Stomach (tissue), 9 donors: ENCODE data around the gene PLPP7. TPM values are rescaled to one million over a fixed set of nuclear protein-coding genes. Genes with fewer than 3 reads are reported as not detected.
A peak's percentile ranks its signal among the peaks of the same experiment; 100 is the strongest.

Experiments
- DNase-seq, 2 donors: peaks; one replicate each; pipeline versions ENCODE4 v3.0.0 to v3.0.0-alpha.2; 2013 to 2019
- H3K27ac ChIP-seq, 5 donors: fragments of 200-600 bp in 4 of 5; sonication (generic) in 4 of 5; one replicate each; pipeline ENCODE4 v1.5.1; 2013 to 2019; ENCODE audit warnings: mild to moderate bottlenecking in 1 of 5, moderate library complexity in 1 of 5
- H3K27me3 ChIP-seq, 3 donors: fragments of 200-600 bp; sonication (generic); one replicate each; pipeline ENCODE4 v1.5.1; 2017 to 2019; ENCODE audit warnings: mixed run types in 1 of 3
- H3K36me3 ChIP-seq, 4 donors: fragments of 200-600 bp; sonication (generic); 1 replicate in 3 of 4; 2 replicates in 1 of 4; pipeline ENCODE4 v1.5.1; 2016 to 2019
- H3K4me1 ChIP-seq, 4 donors: fragments of 200-600 bp; sonication (generic); one replicate each; pipeline ENCODE4 v1.5.1; 2016 to 2019
- H3K4me3 ChIP-seq, 4 donors: fragments of 200-600 bp; sonication (generic) in 3 of 4; one replicate each; pipeline ENCODE4 v1.5.1; 2016 to 2019; ENCODE audit warnings: mild to moderate bottlenecking in 1 of 4
- H3K9me3 ChIP-seq, 4 donors: fragments of 200-600 bp; sonication (generic); one replicate each; pipeline ENCODE4 v1.5.1; 2016 to 2019
- EP300 ChIP-seq: sonication (generic); formaldehyde crosslinking; IDR thresholded peaks from one replicate; pipeline ENCODE4 v1.6.1; 2017; ENCODE audit warnings: antibody characterized with exemption
- POLR2A ChIP-seq, 4 donors: fragments of 450-650 bp; IDR thresholded peaks; one replicate each; pipeline ENCODE4 v1.6.1; 2016; ENCODE audit warnings: antibody characterized with exemption in 4 of 4, control low read depth in 2 of 4, mild to moderate bottlenecking in 1 of 4, moderate library complexity in 1 of 4
- POLR2AphosphoS5 ChIP-seq, 3 donors: sonication (generic); formaldehyde crosslinking; IDR thresholded peaks; one replicate each; pipeline ENCODE4 v1.6.1; 2016; ENCODE audit warnings: antibody characterized with exemption in 3 of 3
- WGBS, 5 donors: extraction: QIAGEN DNeasy Blood & Tissue Kit in 3 of 5; methylation state at CpG; one replicate each; pipeline versions ENCODE4 v1.1.5 to v1.1.7; 2013 to 2018; 5-methylcytosine and 5-hydroxymethylcytosine counted together
- intact Hi-C: fragments of 100-400 bp; cut with DNase I; formaldehyde crosslinking; loops from one replicate; pipeline ENCODE4 v1.15.1; 2023; ENCODE audit warnings: low total_unique reads
- polyA plus RNA-seq, 3 donors: library from polyadenylated mRNA; stranded (reverse); fragments of 200-250 nt; gene quantifications; one replicate each; pipeline ENCODE4 v1.2.3, GENCODE V29; 2013
- total RNA-seq, 5 donors: library from RNA; depleted of rRNA; stranded (reverse); fragments of >200 nt; gene quantifications; one replicate each; pipeline versions ENCODE4 v1.1.0 to v1.2.3, GENCODE V29; 2014 to 2016
- TF ChIP-seq, protein P1 (sequence below), 7 experiments: fragments of 450-650 bp in 4 of 7; fragments of 200-600 bp in 3 of 7; sonication (generic) in 3 of 7; IDR thresholded peaks; one replicate each; pipeline ENCODE4 v1.5.1; 2016 to 2019; ENCODE audit warnings: antibody characterized with exemption in 7 of 7, control low read depth in 2 of 7, mild to moderate bottlenecking in 1 of 7
- donor health status: healthy with polysubstance abuse.
- donor health status: Bipolar disorder and iron deficiency.
- donor health status: healthy.

Gene PLPP7
- total and polyA plus RNA-seq, 8 donors: 0.29 to 1.8 (median 1.6) TPM; not detected in 1

DNA sequence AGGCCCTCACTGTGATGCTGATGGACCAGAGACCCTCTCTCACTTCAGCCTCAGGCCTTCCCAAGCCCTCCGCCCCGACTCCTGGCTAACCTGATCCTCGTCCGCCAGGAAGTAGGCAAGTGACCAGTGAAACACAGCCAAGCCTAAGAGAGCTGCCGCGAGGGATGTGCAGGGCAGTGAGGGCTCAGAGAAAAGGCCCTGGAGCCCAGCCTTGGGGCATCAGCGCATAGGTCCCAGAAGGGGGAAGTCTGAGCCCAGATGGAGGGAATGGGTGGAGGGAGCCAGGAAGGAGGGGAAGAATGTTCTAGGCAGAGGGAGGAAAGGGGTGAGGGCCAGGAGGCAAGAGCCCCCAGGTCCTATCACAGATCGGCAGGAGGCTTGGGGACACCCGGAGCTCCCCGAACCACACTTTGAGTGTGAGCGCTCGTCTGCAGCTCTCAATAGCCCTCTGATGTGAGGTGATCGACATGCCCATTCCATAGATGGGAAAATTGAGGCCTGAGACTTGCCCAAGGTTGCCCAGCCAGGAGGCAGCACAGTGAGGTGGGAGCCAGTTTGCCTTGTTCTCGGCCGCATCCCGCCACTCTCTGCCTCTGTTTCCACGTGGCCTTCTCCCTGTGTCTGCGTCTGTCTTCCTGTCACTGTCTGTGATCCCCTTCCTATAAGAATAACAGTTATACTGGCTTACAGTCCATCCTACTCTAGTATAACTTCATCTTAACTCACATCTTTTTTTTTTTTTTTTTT lies 20.2 kb downstream of the PLPP7 start:
- Histone ChIP-seq H3K27ac (no peak overlapping the region), H3K27me3 (peaks cover 0 to 5% (median 0%) of the 10 kb centered on the region in 3 donors), H3K4me3 (no peak overlapping the region), H3K9me3 (no peaks in the 10 kb centered on the region), H3K36me3 (peaks cover 0 to 9% (median 0%) of the 10 kb centered on the region in 4 donors), H3K4me1 (peaks cover 0 to 6% (median 3%) of the 10 kb centered on the region in 4 donors)
- DNase-seq: no peak
- TF ChIP-seq, protein P1, sequence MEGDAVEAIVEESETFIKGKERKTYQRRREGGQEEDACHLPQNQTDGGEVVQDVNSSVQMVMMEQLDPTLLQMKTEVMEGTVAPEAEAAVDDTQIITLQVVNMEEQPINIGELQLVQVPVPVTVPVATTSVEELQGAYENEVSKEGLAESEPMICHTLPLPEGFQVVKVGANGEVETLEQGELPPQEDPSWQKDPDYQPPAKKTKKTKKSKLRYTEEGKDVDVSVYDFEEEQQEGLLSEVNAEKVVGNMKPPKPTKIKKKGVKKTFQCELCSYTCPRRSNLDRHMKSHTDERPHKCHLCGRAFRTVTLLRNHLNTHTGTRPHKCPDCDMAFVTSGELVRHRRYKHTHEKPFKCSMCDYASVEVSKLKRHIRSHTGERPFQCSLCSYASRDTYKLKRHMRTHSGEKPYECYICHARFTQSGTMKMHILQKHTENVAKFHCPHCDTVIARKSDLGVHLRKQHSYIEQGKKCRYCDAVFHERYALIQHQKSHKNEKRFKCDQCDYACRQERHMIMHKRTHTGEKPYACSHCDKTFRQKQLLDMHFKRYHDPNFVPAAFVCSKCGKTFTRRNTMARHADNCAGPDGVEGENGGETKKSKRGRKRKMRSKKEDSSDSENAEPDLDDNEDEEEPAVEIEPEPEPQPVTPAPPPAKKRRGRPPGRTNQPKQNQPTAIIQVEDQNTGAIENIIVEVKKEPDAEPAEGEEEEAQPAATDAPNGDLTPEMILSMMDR (IDR thresholded peaks at IDR 0.05): no peak
- TF ChIP-seq EP300 (no peak), POLR2A (IDR thresholded peaks at IDR 0.05) (no peak), POLR2AphosphoS5 (IDR thresholded peaks at IDR 0.05) (no peak)
- 83 to 89% (median 85%) methylated on average over 14 to 18 of the region's 18 CpGs for WGBS, 5 donors
- intact Hi-C loops: no loop called here

DNA sequence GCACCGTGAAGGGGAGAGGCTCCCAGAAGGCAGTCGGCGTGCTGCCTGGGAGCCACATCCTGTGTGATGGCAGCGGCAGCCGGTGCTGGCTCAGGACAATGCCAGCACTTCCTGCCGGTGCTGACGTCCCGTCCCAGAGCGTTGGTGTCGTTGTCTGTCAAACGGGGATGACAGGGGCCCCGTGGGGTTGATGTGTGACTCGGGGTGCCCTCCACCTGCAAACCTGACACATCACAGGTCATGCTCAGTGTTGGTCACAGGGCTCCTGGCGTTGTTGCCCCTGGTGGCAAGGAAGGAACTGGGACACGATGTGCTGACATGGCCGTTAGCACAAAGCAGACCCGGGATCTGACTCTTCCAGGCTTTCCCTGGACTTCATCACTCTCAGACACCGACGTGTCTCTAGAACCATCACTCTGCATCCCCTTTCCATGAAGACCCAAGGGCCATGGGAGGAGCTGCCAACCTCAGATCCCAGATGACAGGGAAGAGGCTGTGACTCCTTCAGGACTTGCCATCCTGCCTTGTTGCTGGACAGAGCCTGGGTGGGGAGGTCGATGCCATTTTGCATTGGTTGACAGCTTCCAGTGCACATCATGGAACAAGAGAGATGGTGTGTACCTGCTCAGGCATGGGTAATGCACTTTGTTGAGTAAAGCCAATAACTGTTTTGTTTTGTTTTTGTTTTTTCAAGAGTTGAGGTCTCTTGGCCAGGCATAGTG lies 21.5 kb downstream of the PLPP7 start:
- intact Hi-C loops: no loop called here
- TF ChIP-seq, protein P1 (IDR thresholded peaks at IDR 0.05): no peak
- TF ChIP-seq POLR2A (IDR thresholded peaks at IDR 0.05) (no peak), EP300 (no peak), POLR2AphosphoS5 (IDR thresholded peaks at IDR 0.05) (no peak)
- DNase-seq: peak; percentile 40 to 54
- H3K27ac ChIP-seq: no peak overlapping the region
- H3K4me3 ChIP-seq: no peak overlapping the region
- no peaks in the 10 kb centered on the region for H3K9me3 ChIP-seq
- peaks cover 0 to 5% (median 0%) of the 10 kb centered on the region in 4 donors for H3K36me3 ChIP-seq
- H3K4me1 ChIP-seq: peaks cover 0 to 6% (median 3%) of the 10 kb centered on the region in 4 donors
- peaks cover 0 to 17% (median 0%) of the 10 kb centered on the region in 3 donors for H3K27me3 ChIP-seq
- WGBS, 5 donors: 25 to 50% (median 32%) methylated on average over 10 to 20 of the region's 20 CpGs

DNA sequence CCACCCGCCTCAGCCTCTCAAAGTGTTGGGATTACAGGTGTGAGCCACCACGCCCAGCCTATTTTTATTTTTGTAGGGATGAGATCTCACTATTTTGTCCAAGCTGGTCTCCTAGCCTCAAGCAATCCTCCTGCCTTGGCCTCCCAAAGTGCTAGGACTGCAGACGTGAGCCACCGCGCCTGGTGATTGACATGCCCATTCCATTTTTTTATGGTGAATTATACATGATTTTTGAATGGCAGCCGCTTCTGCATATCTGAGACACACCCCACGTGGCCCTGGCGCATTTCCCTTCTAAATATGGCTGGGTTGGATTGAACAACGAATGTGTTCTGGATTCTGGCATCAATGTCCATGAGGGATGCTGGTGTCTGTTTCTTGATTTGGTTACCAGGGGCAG lies 22.7 kb downstream of the PLPP7 start:
- Histone ChIP-seq H3K27me3 (peaks cover 0 to 21% (median 0%) of the 10 kb centered on the region in 3 donors), H3K4me3 (no peak overlapping the region), H3K4me1 (peaks cover 0 to 6% (median 3%) of the 10 kb centered on the region in 4 donors), H3K27ac (no peak overlapping the region), H3K36me3 (peaks cover 0 to 5% (median 0%) of the 10 kb centered on the region in 4 donors), H3K9me3 (no peaks in the 10 kb centered on the region)
- intact Hi-C loops: no loop called here
- WGBS, 5 donors: 82 to 91% (median 89%) methylated on average over 9 of the region's 9 CpGs
- no peak for DNase-seq
- no peak for TF ChIP-seq POLR2A (IDR thresholded peaks at IDR 0.05)

DNA sequence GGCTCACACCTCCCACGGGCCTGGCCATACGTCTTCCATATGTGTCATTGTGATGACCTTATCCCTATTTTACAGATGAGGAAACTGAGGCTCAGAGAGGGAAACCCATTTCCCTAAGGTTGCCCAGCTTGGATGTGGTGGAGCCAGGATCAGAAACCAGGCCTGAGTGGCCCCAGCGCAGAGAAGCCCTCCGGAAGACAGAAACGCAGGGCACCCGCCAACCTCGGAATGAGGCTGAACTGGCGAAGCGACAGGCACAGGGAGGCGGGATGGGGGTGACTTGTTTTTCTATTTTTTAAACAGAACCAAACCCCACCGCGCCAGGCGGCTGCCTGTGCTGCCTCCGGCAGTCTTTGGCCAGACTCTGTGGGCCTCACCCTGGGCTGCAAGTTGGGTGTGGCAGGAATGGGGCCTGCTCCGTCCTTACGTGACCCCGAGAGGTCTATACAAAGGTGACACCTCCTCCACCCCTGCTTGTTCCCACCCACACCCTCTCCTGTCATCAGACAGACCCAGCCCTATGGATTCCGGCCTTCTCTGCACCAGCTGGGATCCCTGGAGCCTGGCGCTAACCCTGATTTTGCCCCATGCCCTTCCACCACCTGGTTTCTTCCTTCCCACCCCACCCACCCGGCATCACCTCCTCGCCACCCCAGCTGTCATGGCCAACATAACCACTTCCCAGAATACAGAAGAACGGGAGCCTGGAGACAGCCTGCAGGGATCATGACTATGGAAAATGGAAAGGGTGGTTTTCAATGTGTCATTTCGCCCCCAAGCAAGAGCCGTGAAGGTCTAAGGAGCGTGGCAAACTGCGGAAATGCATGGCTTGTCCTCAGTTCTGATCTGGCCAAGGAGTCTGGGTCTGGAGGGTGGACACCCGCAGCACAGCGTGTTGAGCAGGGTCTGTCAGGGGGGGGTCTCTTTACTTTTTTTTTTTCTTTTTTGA lies 23.6 kb downstream of the PLPP7 start:
- no peak overlapping the region for H3K4me3 ChIP-seq
- peaks cover 0 to 6% (median 3%) of the 10 kb centered on the region in 4 donors for H3K4me1 ChIP-seq
- H3K27ac ChIP-seq: no peak overlapping the region
- H3K27me3 ChIP-seq: peaks cover 0 to 26% (median 0%) of the 10 kb centered on the region in 3 donors
- TF ChIP-seq POLR2AphosphoS5 (IDR thresholded peaks at IDR 0.05): no peak
- TF ChIP-seq, protein P1 (IDR thresholded peaks at IDR 0.05): no peak
- no peak for TF ChIP-seq POLR2A (IDR thresholded peaks at IDR 0.05)
- TF ChIP-seq EP300: no peak
- WGBS, 5 donors: 70 to 80% (median 74%) methylated on average over 21 to 28 of the region's 28 CpGs
- peaks cover 0 to 2% (median 0%) of the 10 kb centered on the region in 4 donors for H3K36me3 ChIP-seq
- H3K9me3 ChIP-seq: no peaks in the 10 kb centered on the region
- intact Hi-C loops: no loop called here
- DNase-seq: peak in 1 of 2 donors; percentile 43
